A549 treated with DMSO at 1 μM for 4 hours (cell line): ENCODE data around the gene AP5Z1. TPM values are rescaled to one million over a fixed set of nuclear protein-coding genes. Genes with fewer than 3 reads are reported as not detected.

Experiments used
- total RNA-seq: library from RNA; stranded (reverse); fragments of 200-300 nt; extraction: Qiagen RNA extraction; gene quantifications from 5 replicates; pipeline ENCODE4 v1.2.3, GENCODE V29; 2022; ENCODE audit warnings: low read depth

AP5Z1 gene, protein sequence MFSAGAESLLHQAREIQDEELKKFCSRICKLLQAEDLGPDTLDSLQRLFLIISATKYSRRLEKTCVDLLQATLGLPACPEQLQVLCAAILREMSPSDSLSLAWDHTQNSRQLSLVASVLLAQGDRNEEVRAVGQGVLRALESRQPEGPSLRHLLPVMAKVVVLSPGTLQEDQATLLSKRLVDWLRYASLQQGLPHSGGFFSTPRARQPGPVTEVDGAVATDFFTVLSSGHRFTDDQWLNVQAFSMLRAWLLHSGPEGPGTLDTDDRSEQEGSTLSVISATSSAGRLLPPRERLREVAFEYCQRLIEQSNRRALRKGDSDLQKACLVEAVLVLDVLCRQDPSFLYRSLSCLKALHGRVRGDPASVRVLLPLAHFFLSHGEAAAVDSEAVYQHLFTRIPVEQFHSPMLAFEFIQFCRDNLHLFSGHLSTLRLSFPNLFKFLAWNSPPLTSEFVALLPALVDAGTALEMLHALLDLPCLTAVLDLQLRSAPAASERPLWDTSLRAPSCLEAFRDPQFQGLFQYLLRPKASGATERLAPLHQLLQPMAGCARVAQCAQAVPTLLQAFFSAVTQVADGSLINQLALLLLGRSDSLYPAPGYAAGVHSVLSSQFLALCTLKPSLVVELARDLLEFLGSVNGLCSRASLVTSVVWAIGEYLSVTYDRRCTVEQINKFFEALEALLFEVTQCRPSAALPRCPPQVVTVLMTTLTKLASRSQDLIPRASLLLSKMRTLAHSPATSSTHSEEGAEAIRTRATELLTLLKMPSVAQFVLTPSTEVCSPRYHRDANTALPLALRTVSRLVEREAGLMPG
- total RNA-seq = 22.4 to 46.4 TPM (median 33.4 TPM) in 5 replicates

GRCh38 chr7:4775250-4775847, at the start of gene AP5Z1:
TSS of gene AP5Z1 (plus strand) at chr7:4775623. CDS start at chr7:4775716, 93 bp downstream.

Other genes starting within 250 kb of the AP5Z1 start
- gene FOXK1, start 93.3 kb upstream of the AP5Z1 start, total RNA-seq = 13.1 to 16.8 TPM (median 14.7 TPM) in 5 replicates
- not detected in 5 replicates for gene PAPOLB, start 86.4 kb downstream of the AP5Z1 start, total RNA-seq
- gene RADIL, start 108.1 kb downstream of the AP5Z1 start, total RNA-seq = 1.3 to 2.4 TPM (median 1.6 TPM) in 5 replicates
- not detected in 5 replicates for gene MMD2, start 183.6 kb downstream of the AP5Z1 start, total RNA-seq